Karpas-422 (cell line): Measurements from ENCODE around the gene POLR2J. TPM values are rescaled to one million over a fixed set of nuclear protein-coding genes. Genes with fewer than 3 reads are reported as not detected.
A peak's percentile ranks its signal among the peaks of the same experiment; 100 is the strongest.
"Not testable (repeated sequence)": the region's sequence is repeated elsewhere in the genome, so short reads cannot be mapped to it uniquely, and the experiment has no call there.

Source experiments
- DNase-seq: peaks from one replicate; pipeline ENCODE4 v3.0.0-alpha.2; 2015
- H2AFZ ChIP-seq: fragments of 200-600 bp; sonication (generic); 2 replicates; pipeline ENCODE4 v1.6.1; 2014; ENCODE audit warnings: antibody characterized with exemption, low read length, mixed read lengths
- H3K27ac ChIP-seq: fragments of 200-600 bp; sonication (generic); 2 replicates; pipeline ENCODE4 v1.5.1; 2014; ENCODE audit warnings: mild to moderate bottlenecking, low read length, moderate library complexity
- H3K27me3 ChIP-seq: fragments of 200-600 bp; sonication (generic); 2 replicates; pipeline ENCODE4 v1.6.1; 2014; ENCODE audit warnings: low read length, mixed read lengths
- H3K36me3 ChIP-seq: fragments of 200-600 bp; sonication (generic); 2 replicates; pipeline ENCODE4 v1.6.1; 2014; ENCODE audit warnings: low read length, mixed read lengths; ENCODE audit not compliant: insufficient read depth
- H3K4me1 ChIP-seq: fragments of 200-600 bp; sonication (generic); 2 replicates; pipeline ENCODE4 v1.6.1; 2014; ENCODE audit warnings: mild to moderate bottlenecking, low read length, mixed read lengths
- H3K4me2 ChIP-seq: fragments of 200-600 bp; sonication (generic); 2 replicates; pipeline ENCODE4 v1.6.1; 2014; ENCODE audit warnings: low read length, low read depth, mild to moderate bottlenecking; ENCODE audit not compliant: poor library complexity, severe bottlenecking
- H3K4me3 ChIP-seq: fragments of 200-600 bp; sonication (generic); 2 replicates; pipeline ENCODE4 v1.5.1; 2014; ENCODE audit warnings: mild to moderate bottlenecking, antibody characterized with exemption, low read length, mixed read lengths
- H3K79me2 ChIP-seq: fragments of 200-600 bp; sonication (generic); 2 replicates; pipeline ENCODE4 v1.6.1; 2014; ENCODE audit warnings: mild to moderate bottlenecking, low read length, mixed read lengths
- H3K9ac ChIP-seq: fragments of 200-600 bp; sonication (generic); 2 replicates; pipeline ENCODE4 v1.6.0; 2014; ENCODE audit warnings: low read length
- H3K9me2 ChIP-seq: fragments of 200-600 bp; sonication (generic), shearing (Covaris generic); replicated peaks from 2 replicates; pipeline ENCODE4 v1.6.0; 2014; ENCODE audit warnings: mild to moderate bottlenecking, low read length, moderate library complexity; ENCODE audit not compliant: insufficient read depth
- H3K9me3 ChIP-seq: fragments of 300-700, 200-600 bp; sonication (generic); 2 replicates; pipeline ENCODE4 v1.6.1; 2014; ENCODE audit warnings: low read length, mixed read lengths
- H4K20me1 ChIP-seq: fragments of 200-600 bp; sonication (generic); 2 replicates; pipeline ENCODE4 v1.6.1; 2014; ENCODE audit warnings: mild to moderate bottlenecking, antibody characterized with exemption, low read length, low read depth; ENCODE audit not compliant: insufficient read depth
- total RNA-seq: library from RNA; depleted of rRNA; stranded (reverse); fragments of >200 nt; shearing (Covaris generic); gene quantifications from 2 replicates; pipeline ENCODE4 v1.2.3, GENCODE V29; 2014; ENCODE audit warnings: low replicate concordance; rRNA removed

POLR2J gene
- total RNA-seq, result 53.1 and 60.7 TPM in 2 replicates

DNA sequence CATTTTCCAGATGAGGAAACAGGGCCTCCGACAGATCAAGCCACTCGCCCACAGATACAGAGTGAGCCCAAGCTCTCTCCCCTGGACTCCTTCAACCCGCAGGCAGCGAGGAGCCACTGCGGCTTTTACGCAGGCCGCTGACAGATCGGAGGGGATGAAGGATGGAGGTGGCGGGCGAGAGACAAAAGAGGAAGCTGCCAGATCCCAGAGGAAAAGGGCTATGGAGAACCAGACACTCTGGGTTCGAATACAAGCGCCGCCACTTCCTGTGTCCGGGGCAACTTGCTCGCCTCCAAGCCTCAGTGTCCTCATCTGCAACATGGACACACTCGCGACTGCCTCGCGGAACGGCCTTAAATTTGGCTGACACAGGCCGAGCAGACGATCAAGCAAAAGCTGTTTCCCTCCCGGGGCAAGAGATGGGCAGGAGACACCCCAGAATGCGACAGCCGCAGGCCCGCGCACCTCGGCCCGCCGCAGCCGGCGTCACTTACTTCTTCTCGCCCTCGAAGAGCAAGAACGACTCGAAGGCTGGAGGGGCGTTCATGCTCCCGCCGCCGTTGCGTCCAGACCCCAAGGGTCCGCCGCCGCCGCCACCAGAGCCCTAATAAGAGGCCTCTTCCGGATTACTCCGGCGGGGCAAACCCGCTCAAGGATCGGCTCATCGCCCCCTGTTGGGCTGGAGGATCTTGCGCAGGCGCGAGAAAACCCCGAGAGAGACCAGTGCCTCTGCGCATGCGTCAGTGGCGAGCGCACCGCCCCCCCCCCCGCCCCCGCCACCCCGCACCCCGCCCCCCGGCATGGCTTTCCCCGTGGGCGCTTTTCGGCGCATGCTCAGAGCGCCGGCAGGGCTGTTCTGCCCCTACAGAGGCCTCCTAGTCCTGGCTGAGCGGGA lies at the start of gene POLR2J:
TSS of gene POLR2J (minus strand) at position 609 of the 895 bp plus-strand sequence. CDS start at position 547, 62 bp downstream.
- peak within 1 kb of the TSS; percentile 62; the same call in 1 of the 2 replicates for H3K4me3 ChIP-seq

DNA sequence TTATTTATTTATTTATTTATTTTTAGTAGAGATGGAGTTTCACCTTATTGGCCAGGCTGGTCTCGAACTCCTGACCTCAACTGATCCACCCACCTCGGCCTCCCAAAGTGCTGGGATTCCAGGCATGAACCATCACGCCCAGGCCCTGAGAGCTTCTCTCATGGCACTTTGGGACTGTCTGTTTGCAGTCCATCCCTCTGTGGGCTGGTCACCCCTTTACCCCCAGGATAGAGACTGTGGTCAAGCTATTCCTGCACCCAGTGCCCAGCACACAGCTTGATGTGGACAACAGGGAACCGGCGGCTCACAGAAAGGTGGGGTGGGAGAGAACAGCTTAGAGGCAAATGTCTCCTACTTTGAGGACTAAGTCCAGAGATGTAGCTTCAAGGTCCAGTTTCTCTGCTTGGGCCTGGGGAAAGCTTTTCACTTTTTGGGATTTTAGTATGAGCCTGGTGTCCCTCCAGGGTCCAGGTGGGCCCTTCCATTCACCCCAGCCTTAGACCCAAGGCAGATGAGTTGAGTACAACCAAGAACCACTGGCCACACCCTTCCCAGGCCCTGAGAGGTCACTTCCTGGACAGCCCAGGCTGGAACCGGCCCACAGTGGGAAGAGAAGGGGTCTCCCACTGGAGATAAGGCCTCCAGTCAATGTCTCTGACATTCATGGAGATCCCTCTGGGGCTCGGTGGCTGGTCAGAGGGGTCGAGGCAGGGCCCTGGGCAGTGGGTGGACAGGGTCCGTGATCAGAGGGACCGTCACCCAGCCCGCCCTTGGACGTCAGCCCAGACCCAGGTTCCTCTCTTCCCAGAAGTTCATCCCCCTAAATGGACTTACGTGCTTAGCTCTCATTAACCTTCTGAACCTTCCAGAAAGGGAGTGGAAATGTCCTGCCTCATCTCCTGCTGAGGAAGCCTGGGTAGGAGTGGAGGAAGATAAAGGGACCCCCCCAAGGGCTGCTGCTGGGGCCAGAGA lies 49.4 kb upstream of the POLR2J start:
- not testable (repeated sequence) for H3K4me1 ChIP-seq, H3K27ac ChIP-seq, H3K27me3 ChIP-seq, H3K4me2 ChIP-seq, H3K36me3 ChIP-seq, H3K79me2 ChIP-seq, H3K9me3 ChIP-seq, H3K9ac ChIP-seq, H4K20me1 ChIP-seq, H2AFZ ChIP-seq, H3K9me2 ChIP-seq, DNase-seq, H3K4me3 ChIP-seq

More for the DNA sequence above, at the start of gene POLR2J:
- Histone ChIP-seq H3K9ac (peak within 1 kb of the TSS; percentile 58), H3K4me2 (peak within 1 kb of the TSS; percentile 51)
- not testable (repeated sequence) for H2AFZ ChIP-seq, H3K9me2 ChIP-seq, H3K27ac ChIP-seq, H3K79me2 ChIP-seq, H3K4me1 ChIP-seq, H3K27me3 ChIP-seq, H3K36me3 ChIP-seq, H3K9me3 ChIP-seq, H4K20me1 ChIP-seq
- DNase-seq, result peak; percentile 94

- H3K9me3 ChIP-seq, DNase-seq, H4K20me1 ChIP-seq, H3K4me3 ChIP-seq, H3K27me3 ChIP-seq, H3K9ac ChIP-seq, H3K4me1 ChIP-seq, H3K79me2 ChIP-seq, H3K27ac ChIP-seq, H2AFZ ChIP-seq, H3K9me2 ChIP-seq, H3K4me2 ChIP-seq, H3K36me3 ChIP-seq: not testable (repeated sequence)
These were observed 48.5 kb upstream of the POLR2J start for GRCh38 chr7:102527182-102527581.

- not testable (repeated sequence) for H3K4me2 ChIP-seq, H4K20me1 ChIP-seq, H3K27ac ChIP-seq, DNase-seq, H3K9me2 ChIP-seq, H3K9me3 ChIP-seq, H3K27me3 ChIP-seq, H2AFZ ChIP-seq, H3K36me3 ChIP-seq, H3K79me2 ChIP-seq, H3K4me3 ChIP-seq, H3K9ac ChIP-seq, H3K4me1 ChIP-seq
These were observed 46.1 kb upstream of the POLR2J start for GRCh38 chr7:102524803-102525202.

GRCh38 chr7:102520797-102521196 lies 42.1 kb upstream of the POLR2J start:
- not testable (repeated sequence) for H3K9me3 ChIP-seq, H4K20me1 ChIP-seq, H3K9ac ChIP-seq, H3K27me3 ChIP-seq, H3K4me2 ChIP-seq, H2AFZ ChIP-seq, H3K4me1 ChIP-seq, H3K27ac ChIP-seq, H3K9me2 ChIP-seq, H3K4me3 ChIP-seq, H3K36me3 ChIP-seq, H3K79me2 ChIP-seq
- peak; percentile 14 for DNase-seq

GRCh38 chr7:102517550-102518147 lies 38.9 kb upstream of the POLR2J start, which contains the start of gene RASA4B:
Gene RASA4B, minus strand, starts transcription at chr7:102517777. Its CDS starts 67 bp downstream, at chr7:102517710.
- DNase-seq, result peak; percentile 46
- H2AFZ ChIP-seq, H3K27ac ChIP-seq, H3K9me3 ChIP-seq, H3K9ac ChIP-seq, H4K20me1 ChIP-seq, H3K4me3 ChIP-seq, H3K79me2 ChIP-seq, H3K4me1 ChIP-seq, H3K36me3 ChIP-seq, H3K27me3 ChIP-seq, H3K9me2 ChIP-seq: not testable (repeated sequence)
- H3K4me2 ChIP-seq, result peak within 1 kb of the TSS; percentile 48

DNA sequence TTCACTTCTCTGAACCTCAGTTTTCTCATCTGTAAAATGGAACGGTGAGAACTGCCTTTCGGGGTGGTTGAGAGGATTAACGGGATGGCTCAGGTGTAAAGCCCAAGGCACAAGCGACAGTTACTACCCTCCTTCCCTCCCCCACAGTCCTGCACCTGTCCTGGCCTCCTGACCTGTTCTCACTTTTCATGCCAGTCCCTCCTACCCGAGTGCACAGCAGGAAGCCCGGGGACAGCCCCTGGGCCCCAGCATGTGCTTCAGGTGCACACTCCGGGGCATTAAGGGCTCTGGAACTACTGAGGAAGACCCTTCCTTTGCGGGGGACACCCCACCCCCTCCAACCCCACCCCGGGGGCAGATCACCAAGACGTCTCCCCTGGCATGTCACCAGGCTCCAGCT lies 38.2 kb upstream of the POLR2J start:
- not testable (repeated sequence) for H3K9me3 ChIP-seq, H3K27ac ChIP-seq, H3K9ac ChIP-seq, H3K36me3 ChIP-seq, H2AFZ ChIP-seq, H3K4me2 ChIP-seq, H3K4me3 ChIP-seq, H3K9me2 ChIP-seq, H3K79me2 ChIP-seq, DNase-seq, H3K4me1 ChIP-seq, H4K20me1 ChIP-seq, H3K27me3 ChIP-seq

DNA sequence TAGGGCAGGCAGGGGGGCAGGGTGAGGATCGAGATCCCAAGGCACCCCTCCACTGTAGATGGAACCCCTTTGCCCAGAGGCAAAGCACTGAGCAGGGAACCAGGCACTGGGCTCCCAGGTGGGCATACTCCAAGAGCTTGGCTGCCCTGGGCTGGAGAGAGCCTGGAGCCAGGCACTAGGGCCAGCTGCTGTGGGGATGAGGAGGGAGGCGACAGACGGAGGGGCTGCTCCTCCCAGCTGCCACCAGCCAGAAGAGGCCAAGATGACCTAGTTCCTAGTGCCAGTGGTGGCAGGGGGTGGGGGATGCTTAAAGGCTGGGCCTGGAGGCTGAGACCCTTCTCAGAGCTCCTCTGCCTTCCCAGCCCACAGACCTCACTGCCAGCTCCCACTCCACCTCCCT lies 37.2 kb upstream of the POLR2J start:
- not testable (repeated sequence) for H3K79me2 ChIP-seq, H3K27me3 ChIP-seq, H3K36me3 ChIP-seq, H3K9me3 ChIP-seq, H3K9me2 ChIP-seq, H3K4me3 ChIP-seq, H4K20me1 ChIP-seq, H3K27ac ChIP-seq, H3K4me1 ChIP-seq, H2AFZ ChIP-seq, DNase-seq, H3K9ac ChIP-seq, H3K4me2 ChIP-seq
